Measurements from ENCODE around the gene PTPN4.

GRCh38 chr2:119748135-119748534 lies 11.6 kb upstream of the PTPN4 start:
- TF ChIP-seq CTCF (IDR thresholded peaks at IDR 0.05; ENCODE audit: control extremely low read depth in 1 of 3, insufficient read depth in 1 of 3, low read depth in 1 of 3, low read length in 3 of 3) (no peak), RAD21 (IDR thresholded peaks at IDR 0.05 in 1 of 2, conservative IDR thresholded peaks at IDR 0.05 in 1 of 2; ENCODE audit: low read depth in 2 of 2, low read length in 2 of 2) (no peak), EP300 (IDR thresholded peaks at IDR 0.05; ENCODE audit: borderline replicate concordance in 1 of 2, low read depth in 2 of 2, low read length in 2 of 2) (no peak), TCF12 (IDR thresholded peaks at IDR 0.05; ENCODE audit: low read depth, low read length) (no peak), CBX5 (IDR thresholded peaks at IDR 0.05; ENCODE audit: low read depth, low read length) (no peak), POLR2AphosphoS5 (IDR thresholded peaks at IDR 0.05; ENCODE audit: low read depth, low read length) (no peak), KDM5A (IDR thresholded peaks at IDR 0.05; ENCODE audit: low read length) (no peak), MAFK (IDR thresholded peaks at IDR 0.05; ENCODE audit: low read depth, low read length) (no peak), TAF1 (IDR thresholded peaks at IDR 0.05; ENCODE audit: low read depth, low read length) (no peak), MAX (IDR thresholded peaks at IDR 0.05) (no peak), BRCA1 (IDR thresholded peaks at IDR 0.05; ENCODE audit: low read depth, low read length) (no peak), GABPA (IDR thresholded peaks at IDR 0.05; ENCODE audit: borderline replicate concordance, insufficient read depth, low read length) (no peak), NRF1 (IDR thresholded peaks at IDR 0.05; ENCODE audit: low read depth, low read length) (no peak), POLR2A (IDR thresholded peaks at IDR 0.05; ENCODE audit: control extremely low read depth in 1 of 2, low read depth in 2 of 2, low read length in 2 of 2) (no peak)

All from H1 (cell line).